Endothelial cell (in vitro differentiated cells): ENCODE results near the gene SEC31A. TPM values are rescaled to one million over a fixed set of nuclear protein-coding genes. Genes with fewer than 3 reads are reported as not detected.
"Not testable (repeated sequence)": the region's sequence is repeated elsewhere in the genome, so short reads cannot be mapped to it uniquely, and the experiment has no call there.

Experiments used
- DNase-seq: peaks from one replicate; pipeline ENCODE4 v3.0.0; 2021; ENCODE audit warnings: low spot score
- H3K27ac Mint-ChIP-seq: one replicate; pipeline ENCODE4 v1.8.0; 2021; ENCODE audit warnings: mixed read lengths, inconsistent platforms; ENCODE audit not compliant: unreplicated experiment
- H3K27me3 Mint-ChIP-seq: one replicate; pipeline ENCODE4 v1.8.0; 2021; ENCODE audit warnings: mild to moderate bottlenecking, moderate library complexity, mixed read lengths, inconsistent platforms; ENCODE audit not compliant: unreplicated experiment
- H3K36me3 Mint-ChIP-seq: one replicate; pipeline ENCODE4 v1.8.0; 2021; ENCODE audit warnings: mild to moderate bottlenecking, low read depth, mixed read lengths, inconsistent platforms; ENCODE audit not compliant: unreplicated experiment
- H3K4me1 Mint-ChIP-seq: one replicate; pipeline ENCODE4 v1.8.0; 2021; ENCODE audit warnings: mild to moderate bottlenecking, mixed read lengths, inconsistent platforms; ENCODE audit not compliant: unreplicated experiment
- H3K4me3 Mint-ChIP-seq: one replicate; pipeline ENCODE4 v1.8.0; 2021; ENCODE audit warnings: mild to moderate bottlenecking, mixed read lengths, inconsistent platforms; ENCODE audit not compliant: unreplicated experiment
- H3K9me3 Mint-ChIP-seq: one replicate; pipeline ENCODE4 v1.8.0; 2021; ENCODE audit warnings: mixed read lengths, inconsistent platforms; ENCODE audit not compliant: unreplicated experiment
- CTCF ChIP-seq: fragments of 200-600 bp; sonication (generic); IDR thresholded peaks from one replicate; pipeline ENCODE4 v1.5.0; 2021; ENCODE audit warnings: antibody characterized with exemption; ENCODE audit not compliant: unreplicated experiment
- total RNA-seq: library from RNA; stranded (reverse); fragmentation: NEBNext Ultra II Directional; extraction: Animal tissue kit (Norgen Biotek cat#: 25700); gene quantifications from one replicate; pipeline ENCODE4 v1.2.1, GENCODE V29; 2021; ENCODE audit not compliant: unreplicated experiment

Gene SEC31A
- total RNA-seq, 1 donor from 2014 or later: 172 TPM

GRCh38 chr4:82818664-82819662, 72.0 kb downstream of the SEC31A start:
- Mint-ChIP-seq H3K4me1 (no peaks in the 10 kb centered on the region), H3K27ac (no peak overlapping the region), H3K4me3 (no peak overlapping the region), H3K9me3 (no peaks in the 10 kb centered on the region), H3K27me3 (no peaks in the 10 kb centered on the region), H3K36me3 (peaks cover 37% of the 10 kb centered on the region)
- no peak for DNase-seq
- TF ChIP-seq CTCF: no peak

GRCh38 chr4:82816874-82817273, 74.1 kb downstream of the SEC31A start:
- H3K27me3 Mint-ChIP-seq, H3K4me1 Mint-ChIP-seq, H3K9me3 Mint-ChIP-seq, H3K27ac Mint-ChIP-seq, H3K4me3 Mint-ChIP-seq, DNase-seq: not testable (repeated sequence)
- H3K36me3 Mint-ChIP-seq: peaks cover 22% of the 10 kb centered on the region

GRCh38 chr4:82814034-82814433, 76.9 kb downstream of the SEC31A start:
- no peak for TF ChIP-seq CTCF
- H3K4me3 Mint-ChIP-seq: no peak overlapping the region
- H3K27ac Mint-ChIP-seq: no peak overlapping the region
- H3K36me3 Mint-ChIP-seq: peaks cover 9% of the 10 kb centered on the region
- H3K4me1 Mint-ChIP-seq: peaks cover 8% of the 10 kb centered on the region
- no peaks in the 10 kb centered on the region for H3K27me3 Mint-ChIP-seq
- no peaks in the 10 kb centered on the region for H3K9me3 Mint-ChIP-seq
- no peak for DNase-seq

- no peaks in the 10 kb centered on the region for H3K36me3 Mint-ChIP-seq
- no peak overlapping the region for H3K4me3 Mint-ChIP-seq
- H3K9me3 Mint-ChIP-seq: no peaks in the 10 kb centered on the region
- TF ChIP-seq CTCF: no peak
- peak overlapping the region; percentile 54 for H3K27ac Mint-ChIP-seq
- no peak for DNase-seq
- peaks cover 8% of the 10 kb centered on the region for H3K4me1 Mint-ChIP-seq
- no peaks in the 10 kb centered on the region for H3K27me3 Mint-ChIP-seq
These were observed 79.1 kb downstream of the SEC31A start for GRCh38 chr4:82811838-82812341.

- TF ChIP-seq CTCF: no peak
- Mint-ChIP-seq H3K27ac (no peak overlapping the region), H3K27me3 (no peaks in the 10 kb centered on the region), H3K4me3 (no peak overlapping the region), H3K9me3 (no peaks in the 10 kb centered on the region), H3K36me3 (no peaks in the 10 kb centered on the region), H3K4me1 (peaks cover 8% of the 10 kb centered on the region)
- DNase-seq: no peak
These were observed 79.6 kb downstream of the SEC31A start for GRCh38 chr4:82811392-82811791.
